Sigmoid colon (tissue), 3 donors: ENCODE measurements around the gene BAK1.

ENCODE experiments used
- POLR2A ChIP-seq, 2 donors: fragments of 450-650 bp; IDR thresholded peaks; one replicate each; pipeline ENCODE4 v1.6.1; 2016; ENCODE audit warnings: antibody characterized with exemption in 2 of 2, mild to moderate bottlenecking in 2 of 2, moderate library complexity in 2 of 2
- TF ChIP-seq, protein P1 (sequence below), 4 experiments: fragments of 450-650 bp in 3 of 4; fragments of 200-600 bp in 1 of 4; IDR thresholded peaks; one replicate each; pipeline ENCODE4 v1.5.1; 2016 to 2019; ENCODE audit warnings: antibody characterized with exemption in 4 of 4, mild to moderate bottlenecking in 3 of 4, moderate library complexity in 2 of 4

DNA sequence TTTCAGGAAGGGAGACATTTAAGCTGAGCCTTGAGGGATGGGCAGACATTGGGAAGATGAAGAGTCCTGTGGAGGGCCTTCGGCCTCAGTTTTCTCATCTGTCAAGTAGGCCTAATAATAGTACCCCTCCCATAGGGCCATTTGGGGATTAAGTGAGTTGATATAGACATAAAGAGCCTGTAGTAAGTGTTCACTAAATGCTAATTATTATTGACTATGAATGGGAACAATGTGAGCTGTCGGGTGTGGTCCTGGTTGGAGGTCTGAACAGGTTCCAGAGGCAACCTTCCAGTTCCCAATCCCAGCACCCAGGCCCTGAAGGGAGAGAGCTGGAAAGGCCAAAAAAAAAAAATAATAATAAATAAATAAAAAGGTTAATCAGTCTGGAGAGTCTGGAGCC lies 26.6 kb upstream of the BAK1 start:
- TF ChIP-seq, protein P1, sequence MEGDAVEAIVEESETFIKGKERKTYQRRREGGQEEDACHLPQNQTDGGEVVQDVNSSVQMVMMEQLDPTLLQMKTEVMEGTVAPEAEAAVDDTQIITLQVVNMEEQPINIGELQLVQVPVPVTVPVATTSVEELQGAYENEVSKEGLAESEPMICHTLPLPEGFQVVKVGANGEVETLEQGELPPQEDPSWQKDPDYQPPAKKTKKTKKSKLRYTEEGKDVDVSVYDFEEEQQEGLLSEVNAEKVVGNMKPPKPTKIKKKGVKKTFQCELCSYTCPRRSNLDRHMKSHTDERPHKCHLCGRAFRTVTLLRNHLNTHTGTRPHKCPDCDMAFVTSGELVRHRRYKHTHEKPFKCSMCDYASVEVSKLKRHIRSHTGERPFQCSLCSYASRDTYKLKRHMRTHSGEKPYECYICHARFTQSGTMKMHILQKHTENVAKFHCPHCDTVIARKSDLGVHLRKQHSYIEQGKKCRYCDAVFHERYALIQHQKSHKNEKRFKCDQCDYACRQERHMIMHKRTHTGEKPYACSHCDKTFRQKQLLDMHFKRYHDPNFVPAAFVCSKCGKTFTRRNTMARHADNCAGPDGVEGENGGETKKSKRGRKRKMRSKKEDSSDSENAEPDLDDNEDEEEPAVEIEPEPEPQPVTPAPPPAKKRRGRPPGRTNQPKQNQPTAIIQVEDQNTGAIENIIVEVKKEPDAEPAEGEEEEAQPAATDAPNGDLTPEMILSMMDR (IDR thresholded peaks at IDR 0.05) = no peak
- no peak for TF ChIP-seq POLR2A (IDR thresholded peaks at IDR 0.05)
